IMR-90 (cell line): Measurements from ENCODE around the gene SH3RF2.

Experiments
- CTCF ChIP-seq: conservative IDR thresholded peaks from 2 replicates; pipeline ENCODE4 v1.5.1; 2012; ENCODE audit warnings: mild to moderate bottlenecking, low read depth, low read length, improper control_type of control experiment
- RAD21 ChIP-seq: IDR thresholded peaks from 2 replicates; pipeline ENCODE4 v1.6.1; 2012; ENCODE audit warnings: low read length, improper control_type of control experiment
- RCOR1 ChIP-seq: IDR thresholded peaks from 2 replicates; pipeline ENCODE4 v1.6.1; 2012; ENCODE audit warnings: mild to moderate bottlenecking, low read length, improper control_type of control experiment; ENCODE audit not compliant: insufficient replicate concordance
- RFX5 ChIP-seq: IDR thresholded peaks from 2 replicates; pipeline ENCODE4 v1.8.0; 2012; ENCODE audit warnings: low read depth, mild to moderate bottlenecking, low read length, moderate library complexity

- TF ChIP-seq CTCF (no peak), RCOR1 (no peak), RFX5 (no peak), RAD21 (no peak)
Observed at GRCh38 chr5:145951071-145951470, 14.7 kb downstream of the SH3RF2 start.
